ENCODE measurements around the gene SARDH. TPM values are rescaled to one million over a fixed set of nuclear protein-coding genes. Genes with fewer than 3 reads are reported as not detected.

The SARDH gene
- total RNA-seq, 8 experiments from 2014 or later: 0.20 to 3.4 (median 2.4) TPM

- no peak for ATAC-seq (replicated peaks in 6 of 8)
- H3K4me1 ChIP-seq (replicated peaks in 1 of 2): peaks cover 31 to 42% of the 10 kb centered on the region in 2 donors
- no peak overlapping the region for H3K27ac ChIP-seq
- in situ Hi-C loops (cut with MboI; ENCODE audit: low pct_unique_long_range_greater_than_20kb in 2 of 9, low sequenced_read_pairs in 9 of 9, unreplicated experiment in 9 of 9): loop anchor here in 1 of 9 experiments (25.0 kb wide), 1 partner anchor 197 kb away; the partner anchor contains the start of gene ADAMTSL2
- WGBS, 10 experiments: 30 to 100% (median 89%) methylated on average over 1 to 2 of the region's 21 CpGs; no CpG with 5 or more reads in 6 of the 10 experiments
- H3K4me3 ChIP-seq: no peak overlapping the region
Observed at GRCh38 chr9:133733796-133734533, 4.2 kb downstream of the SARDH start.

GRCh38 chr9:133733421-133733795 is 4.7 kb downstream of the SARDH start:
- no peak overlapping the region for H3K27ac ChIP-seq
- in situ Hi-C loops (cut with MboI; ENCODE audit: low pct_unique_long_range_greater_than_20kb in 2 of 9, low sequenced_read_pairs in 9 of 9, unreplicated experiment in 9 of 9): loop anchor here in 1 of 9 experiments (25.0 kb wide), 1 partner anchor 196 kb away; the partner anchor contains the start of gene ADAMTSL2
- ATAC-seq (replicated peaks in 6 of 8): no peak
- H3K4me1 ChIP-seq (replicated peaks in 1 of 2): peaks cover 28 to 38% of the 10 kb centered on the region in 2 donors
- no peak overlapping the region for H3K4me3 ChIP-seq
- whole genome bisulfite sequencing, 10 experiments: 90 to 100% methylated on average over 1 to 2 of the region's 4 CpGs; no CpG with 5 or more reads in 8 of the 10 experiments

DNA sequence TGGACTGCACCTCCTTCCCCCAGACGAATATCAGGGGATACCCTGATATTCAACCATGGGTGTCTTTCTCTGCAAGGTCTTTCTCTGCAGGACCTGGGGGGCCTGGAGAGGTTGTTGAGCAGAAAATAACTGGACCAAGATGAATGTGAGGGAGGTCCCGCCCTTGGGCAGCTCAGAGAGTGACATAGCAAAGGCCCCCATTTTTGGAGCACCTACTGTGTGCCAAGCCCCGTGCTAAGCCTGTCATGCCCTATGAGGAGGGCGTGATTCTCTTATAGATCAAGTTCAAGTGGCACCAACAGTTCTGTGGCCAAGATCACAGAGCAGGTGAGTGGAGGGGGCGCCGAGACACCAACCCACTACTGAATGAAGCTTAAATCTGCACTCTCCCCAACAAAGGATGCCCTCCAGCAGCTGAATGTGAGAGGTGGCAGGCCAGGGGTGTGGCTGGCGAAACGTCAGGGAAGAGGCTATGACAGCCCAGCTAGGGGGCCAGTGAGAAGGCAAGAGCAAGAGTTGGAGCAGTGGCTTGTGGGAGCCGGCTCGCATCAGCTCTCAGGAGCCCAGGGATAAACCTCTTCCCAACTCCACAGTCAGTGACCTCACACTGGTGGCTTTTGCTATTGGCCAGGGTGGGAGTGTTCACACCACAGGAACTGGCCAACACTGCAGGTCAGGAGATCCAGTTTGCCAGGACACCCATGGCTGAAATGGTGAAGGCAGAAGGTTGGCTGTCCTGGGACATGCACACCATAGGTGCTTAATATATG is 5.3 kb downstream of the SARDH start:
- WGBS, 10 experiments: 0 to 89% (median 71%) methylated on average over 1 to 7 of the region's 10 CpGs; no CpG with 5 or more reads in 4 of the 10 experiments
- H3K4me1 ChIP-seq (replicated peaks in 1 of 2): peaks cover 22 to 32% of the 10 kb centered on the region in 2 donors
- in situ Hi-C loops (cut with MboI; ENCODE audit: low pct_unique_long_range_greater_than_20kb in 2 of 9, low sequenced_read_pairs in 9 of 9, unreplicated experiment in 9 of 9): loop anchor here in 1 of 9 experiments (25.0 kb wide), 1 partner anchor 196 kb away; the partner anchor contains the start of gene ADAMTSL2
- no peak overlapping the region for H3K27ac ChIP-seq
- H3K4me3 ChIP-seq: no peak overlapping the region
- ATAC-seq (replicated peaks in 6 of 8): no peak

GRCh38 chr9:133731876-133732638 is 6.1 kb downstream of the SARDH start:
- peaks cover 17 to 25% of the 10 kb centered on the region in 2 donors for H3K4me1 ChIP-seq (replicated peaks in 1 of 2)
- H3K4me3 ChIP-seq: no peak overlapping the region
- no peak overlapping the region for H3K27ac ChIP-seq
- in situ Hi-C loops (cut with MboI; ENCODE audit: low pct_unique_long_range_greater_than_20kb in 2 of 9, low sequenced_read_pairs in 9 of 9, unreplicated experiment in 9 of 9): loop anchor here in 1 of 9 experiments (25.0 kb wide), 1 partner anchor 195 kb away; the partner anchor contains the start of gene ADAMTSL2
- ATAC-seq (replicated peaks in 6 of 8): peak in 3 of 8 experiments; percentile 83 to 93 (median 88)
- WGBS, 10 experiments: 14 to 80% (median 31%) methylated on average over 1 to 7 of the region's 30 CpGs; no CpG with 5 or more reads in 6 of the 10 experiments

GRCh38 chr9:133730994-133731715 is 7.0 kb downstream of the SARDH start:
- WGBS, 10 experiments: 33 to 100% (median 80%) methylated on average over 1 to 6 of the region's 27 CpGs; no CpG with 5 or more reads in 1 of the 10 experiments
- Histone ChIP-seq H3K4me1 (replicated peaks in 1 of 2) (peaks cover 15 to 16% of the 10 kb centered on the region in 2 donors), H3K4me3 (no peak overlapping the region), H3K27ac (no peak overlapping the region)
- no peak for ATAC-seq (replicated peaks in 6 of 8)
- in situ Hi-C loops (cut with MboI; ENCODE audit: low pct_unique_long_range_greater_than_20kb in 2 of 9, low sequenced_read_pairs in 9 of 9, unreplicated experiment in 9 of 9): loop anchor here in 1 of 9 experiments (25.0 kb wide), 1 partner anchor 194 kb away; the partner anchor contains the start of gene ADAMTSL2

GRCh38 chr9:133729617-133730281 is 8.4 kb downstream of the SARDH start:
- ATAC-seq (replicated peaks in 6 of 8): no peak
- in situ Hi-C loops (cut with MboI; ENCODE audit: low pct_unique_long_range_greater_than_20kb in 2 of 9, low sequenced_read_pairs in 9 of 9, unreplicated experiment in 9 of 9): loop anchor here in 2 of 9 experiments (10.0 to 25.0 kb wide), 2 partner anchors 192 to 195 kb away; partner anchors contain the start of gene ADAMTSL2 (in 2 of the 2)
- peaks cover 1 to 2% of the 10 kb centered on the region in 2 donors for H3K4me1 ChIP-seq (replicated peaks in 1 of 2)
- H3K4me3 ChIP-seq: no peak overlapping the region
- WGBS, 10 experiments: 80 to 92% (median 85%) methylated on average over 3 to 6 of the region's 19 CpGs; no CpG with 5 or more reads in 7 of the 10 experiments
- no peak overlapping the region for H3K27ac ChIP-seq

DNA sequence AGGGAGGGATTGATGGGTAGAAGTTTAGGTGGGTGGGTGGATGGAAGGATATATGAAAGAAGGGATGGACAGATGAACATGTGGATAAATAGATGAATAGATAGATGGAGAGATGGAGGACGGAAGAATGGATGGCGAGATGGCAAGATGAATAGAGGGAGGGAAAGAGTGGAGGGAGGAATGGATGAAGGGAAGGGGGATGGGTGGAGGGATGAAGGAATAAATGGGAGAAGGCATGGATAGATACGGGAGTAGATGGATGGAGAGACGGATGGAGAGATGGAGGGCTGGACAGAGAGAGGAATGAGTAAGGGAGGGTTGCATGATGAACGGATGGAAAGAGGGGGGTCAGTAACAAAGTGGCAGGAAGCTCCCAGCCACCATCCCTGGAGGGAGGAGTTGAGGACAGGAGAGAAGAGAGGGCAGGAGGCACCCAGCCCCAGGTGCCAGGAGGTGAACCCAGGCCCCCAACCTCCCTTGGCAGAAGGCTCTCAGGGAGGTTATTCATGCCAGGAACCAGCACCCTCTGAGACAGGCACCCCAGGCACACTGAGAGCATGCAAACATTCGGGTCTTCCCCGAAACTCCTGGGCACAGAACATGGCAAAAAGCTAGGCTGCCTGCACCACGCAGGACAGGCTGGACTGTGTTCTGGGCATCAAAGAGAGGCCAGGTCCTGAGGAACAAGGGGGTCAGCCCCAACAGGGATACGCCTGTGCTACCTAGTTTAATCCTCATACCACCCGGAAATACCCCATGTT is 9.1 kb downstream of the SARDH start:
- Histone ChIP-seq H3K4me3 (no peak overlapping the region), H3K27ac (no peak overlapping the region), H3K4me1 (replicated peaks in 1 of 2) (no peaks in the 10 kb centered on the region)
- no peak for ATAC-seq (replicated peaks in 6 of 8)
- in situ Hi-C loops (cut with MboI; ENCODE audit: low pct_unique_long_range_greater_than_20kb in 2 of 9, low sequenced_read_pairs in 9 of 9, unreplicated experiment in 9 of 9): loop anchor here in 2 of 9 experiments (10.0 to 25.0 kb wide), 2 partner anchors 192 to 194 kb away; partner anchors contain the start of gene ADAMTSL2 (in 2 of the 2)
- 32 to 79% (median 43%) methylated on average over 2 to 5 of the region's 10 CpGs; no CpG with 5 or more reads in 4 of the 10 experiments for WGBS, 10 experiments

- in situ Hi-C loops (cut with MboI; ENCODE audit: low pct_unique_long_range_greater_than_20kb in 2 of 9, low sequenced_read_pairs in 9 of 9, unreplicated experiment in 9 of 9): loop anchor here in 2 of 9 experiments (10.0 to 25.0 kb wide), 2 partner anchors 191 to 193 kb away; partner anchors contain the start of gene ADAMTSL2 (in 2 of the 2)
- peak in 3 of 8 experiments; percentile 8 to 14 (median 12) for ATAC-seq (replicated peaks in 6 of 8)
- H3K27ac ChIP-seq: no peak overlapping the region
- H3K4me3 ChIP-seq: no peak overlapping the region
- H3K4me1 ChIP-seq (replicated peaks in 1 of 2): no peaks in the 10 kb centered on the region
- 50 to 87% (median 69%) methylated on average over 2 to 11 of the region's 18 CpGs; no CpG with 5 or more reads in 6 of the 10 experiments for WGBS, 10 experiments
Observed at GRCh38 chr9:133727876-133728441, 10.2 kb downstream of the SARDH start.

- Histone ChIP-seq H3K27ac (no peak overlapping the region), H3K4me1 (replicated peaks in 1 of 2) (no peaks in the 10 kb centered on the region), H3K4me3 (no peak overlapping the region)
- peak in 3 of 8 experiments; percentile 8 to 23 (median 11) for ATAC-seq (replicated peaks in 6 of 8)
- in situ Hi-C loops (cut with MboI; ENCODE audit: low pct_unique_long_range_greater_than_20kb in 2 of 9, low sequenced_read_pairs in 9 of 9, unreplicated experiment in 9 of 9): loop anchor here in 2 of 9 experiments (10.0 to 25.0 kb wide), 2 partner anchors 190 to 193 kb away; partner anchors contain the start of gene ADAMTSL2 (in 2 of the 2)
- WGBS, 10 experiments: 0 to 92% (median 64%) methylated on average over 1 to 6 of the region's 10 CpGs; no CpG with 5 or more reads in 2 of the 10 experiments
Observed at GRCh38 chr9:133727277-133727875, 10.8 kb downstream of the SARDH start.
